Kidney capillary endothelial cell (primary cell): ENCODE measurements around the gene CRACR2A.

Experiments used
- DNase-seq: peaks from one replicate; pipeline ENCODE4 v3.0.0-alpha.2; 2018; ENCODE audit warnings: low spot score

CRACR2A gene

GRCh38 chr12:3751151-3752095 lies 1.5 kb downstream of the CRACR2A start:
- DNase-seq, result no peak

GRCh38 chr12:3750616-3751015 lies 2.3 kb downstream of the CRACR2A start:
- no peak for DNase-seq

- no peak for DNase-seq
These were observed 4.3 kb downstream of the CRACR2A start for GRCh38 chr12:3748620-3749019.

GRCh38 chr12:3747976-3748619 lies 4.8 kb downstream of the CRACR2A start:
- no peak for DNase-seq

GRCh38 chr12:3747543-3747942 lies 5.4 kb downstream of the CRACR2A start:
- no peak for DNase-seq

GRCh38 chr12:3746758-3747157 lies 6.2 kb downstream of the CRACR2A start:
- no peak for DNase-seq

GRCh38 chr12:3745152-3745551 lies 7.8 kb downstream of the CRACR2A start:
- DNase-seq, result no peak

- DNase-seq, result no peak
These were observed 8.5 kb downstream of the CRACR2A start for GRCh38 chr12:3744229-3744901.

GRCh38 chr12:3743803-3744202 lies 9.1 kb downstream of the CRACR2A start:
- no peak for DNase-seq

- no peak for DNase-seq
These were observed 10.8 kb downstream of the CRACR2A start for GRCh38 chr12:3741882-3742672.

GRCh38 chr12:3740480-3741231 lies 12.3 kb downstream of the CRACR2A start:
- no peak for DNase-seq

GRCh38 chr12:3735432-3735831 lies 17.5 kb downstream of the CRACR2A start:
- DNase-seq, result no peak

GRCh38 chr12:3732901-3733300 lies 20.0 kb downstream of the CRACR2A start:
- no peak for DNase-seq

GRCh38 chr12:3730111-3730510 lies 22.8 kb downstream of the CRACR2A start:
- no peak for DNase-seq

GRCh38 chr12:3728686-3729085 lies 24.2 kb downstream of the CRACR2A start:
- DNase-seq, result no peak

GRCh38 chr12:3727877-3728632 lies 24.9 kb downstream of the CRACR2A start:
- DNase-seq, result no peak

- no peak for DNase-seq
These were observed 25.6 kb downstream of the CRACR2A start for GRCh38 chr12:3727354-3727753.

GRCh38 chr12:3726456-3726855 lies 26.5 kb downstream of the CRACR2A start:
- DNase-seq, result peak; percentile 16

GRCh38 chr12:3725388-3726115 lies 27.4 kb downstream of the CRACR2A start:
- DNase-seq, result peak; percentile 38
